SJSA1 (cell line): ENCODE measurements around the gene MRPL14. TPM values are rescaled to one million over a fixed set of nuclear protein-coding genes. Genes with fewer than 3 reads are reported as not detected.
"Not testable (repeated sequence)": the region's sequence is repeated elsewhere in the genome, so short reads cannot be mapped to it uniquely, and the experiment has no call there.

Experiments used
- DNase-seq, 2 experiments: peaks; one replicate each; pipeline ENCODE4 v3.0.0-alpha.2; 2015 to 2020; ENCODE audit warnings: low spot score in 2 of 2, low read depth in 1 of 2
- H3K27ac ChIP-seq: fragments of 250-450 bp; sonication (Bioruptor Pico); 2 replicates; pipeline ENCODE4 v1.5.1; 2020; ENCODE audit warnings: mild to moderate bottlenecking, moderate library complexity
- H3K27me3 ChIP-seq: fragments of 250-450 bp; sonication (Bioruptor Pico); replicated peaks from 2 replicates; pipeline ENCODE4 v1.5.1; 2020; ENCODE audit warnings: mild to moderate bottlenecking, moderate library complexity
- H3K36me3 ChIP-seq: fragments of 250-450 bp; sonication (Bioruptor Pico); 2 replicates; pipeline ENCODE4 v1.5.1; 2020; ENCODE audit warnings: mild to moderate bottlenecking
- H3K4me1 ChIP-seq: fragments of 250-450 bp; sonication (Bioruptor Pico); replicated peaks from 2 replicates; pipeline ENCODE4 v1.6.1; 2021; ENCODE audit warnings: mild to moderate bottlenecking
- H3K4me3 ChIP-seq: fragments of 250-450 bp; sonication (Bioruptor Pico); 2 replicates; pipeline ENCODE4 v1.5.1; 2020; ENCODE audit warnings: mild to moderate bottlenecking
- H3K9me3 ChIP-seq: fragments of 250-450 bp; sonication (Bioruptor Pico); replicated peaks from 2 replicates; pipeline ENCODE4 v1.5.1; 2020; ENCODE audit warnings: mild to moderate bottlenecking
- total RNA-seq: library from RNA; depleted of rRNA; stranded (reverse); fragments of >200 nt; shearing (Covaris generic); gene quantifications from 2 replicates; pipeline ENCODE4 v1.2.3, GENCODE V29; 2014

MRPL14 gene
- total RNA-seq, 1 experiment from 2014 or later: 67.0 TPM

DNA sequence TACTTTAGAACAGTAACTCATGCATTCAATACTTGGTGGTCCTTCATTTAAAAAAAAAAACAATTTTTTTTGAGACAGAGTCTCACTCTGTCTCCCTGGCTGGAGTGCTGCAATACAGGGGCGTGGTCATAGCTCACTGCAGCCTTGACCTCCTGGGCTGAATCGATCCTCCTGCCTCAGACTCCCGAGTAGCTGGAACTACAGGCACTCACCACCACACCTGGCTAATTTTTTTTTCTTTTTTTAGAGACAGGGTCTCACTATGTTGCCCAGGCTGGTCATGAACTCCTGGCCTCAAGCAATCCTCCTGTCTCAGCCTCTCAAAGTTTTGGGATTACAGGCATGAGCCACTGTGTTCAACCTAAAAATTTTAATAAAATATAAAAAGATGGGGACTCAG is 17.3 kb upstream of the MRPL14 start:
- not testable (repeated sequence) for H3K4me3 ChIP-seq, DNase-seq, H3K9me3 ChIP-seq, H3K4me1 ChIP-seq, H3K27me3 ChIP-seq, H3K36me3 ChIP-seq, H3K27ac ChIP-seq

- no peaks in the 10 kb centered on the region for H3K4me1 ChIP-seq
- no peak overlapping the region for H3K4me3 ChIP-seq
- H3K27me3 ChIP-seq: no peaks in the 10 kb centered on the region
- peaks cover 3% of the 10 kb centered on the region; the same call in 1 of the 2 replicates for H3K36me3 ChIP-seq
- H3K27ac ChIP-seq: no peak overlapping the region
- DNase-seq: no peak
- no peaks in the 10 kb centered on the region for H3K9me3 ChIP-seq
Observed at GRCh38 chr6:44143731-44144130, 16.5 kb upstream of the MRPL14 start.

- DNase-seq: no peak
- H3K36me3 ChIP-seq: peaks cover 3% of the 10 kb centered on the region; the same call in 1 of the 2 replicates
- H3K9me3 ChIP-seq: no peaks in the 10 kb centered on the region
- H3K27ac ChIP-seq: no peak overlapping the region
- no peaks in the 10 kb centered on the region for H3K27me3 ChIP-seq
- no peak overlapping the region for H3K4me3 ChIP-seq
- no peaks in the 10 kb centered on the region for H3K4me1 ChIP-seq
Observed at GRCh38 chr6:44142835-44143234, 15.6 kb upstream of the MRPL14 start.

GRCh38 chr6:44139351-44139743 is 12.1 kb upstream of the MRPL14 start:
- H3K4me3 ChIP-seq: no peak overlapping the region
- no peak for DNase-seq
- no peaks in the 10 kb centered on the region for H3K27me3 ChIP-seq
- H3K9me3 ChIP-seq: no peaks in the 10 kb centered on the region
- H3K27ac ChIP-seq: no peak overlapping the region
- peaks cover 5% of the 10 kb centered on the region for H3K36me3 ChIP-seq
- no peaks in the 10 kb centered on the region for H3K4me1 ChIP-seq

- Histone ChIP-seq H3K4me3 (no peak overlapping the region), H3K4me1 (no peaks in the 10 kb centered on the region), H3K9me3 (no peaks in the 10 kb centered on the region), H3K27ac (no peak overlapping the region), H3K36me3 (peaks cover 5% of the 10 kb centered on the region), H3K27me3 (no peaks in the 10 kb centered on the region)
- no peak for DNase-seq
Observed at GRCh38 chr6:44138717-44139350, 11.6 kb upstream of the MRPL14 start.

GRCh38 chr6:44135875-44136274 is 8.6 kb upstream of the MRPL14 start:
- Histone ChIP-seq H3K27me3 (no peaks in the 10 kb centered on the region), H3K4me3 (no peak overlapping the region), H3K4me1 (peaks cover 4% of the 10 kb centered on the region), H3K9me3 (no peaks in the 10 kb centered on the region), H3K27ac (no peak overlapping the region), H3K36me3 (peaks cover 5% of the 10 kb centered on the region)
- no peak for DNase-seq

GRCh38 chr6:44135173-44135758 is 8.0 kb upstream of the MRPL14 start:
- DNase-seq: no peak
- Histone ChIP-seq H3K9me3 (no peaks in the 10 kb centered on the region), H3K27ac (no peak overlapping the region), H3K27me3 (no peaks in the 10 kb centered on the region), H3K4me1 (peaks cover 4% of the 10 kb centered on the region), H3K4me3 (no peak overlapping the region), H3K36me3 (peaks cover 5% of the 10 kb centered on the region)

GRCh38 chr6:44133981-44134711 is 6.9 kb upstream of the MRPL14 start:
- DNase-seq: no peak
- peaks cover 5% of the 10 kb centered on the region for H3K36me3 ChIP-seq
- H3K9me3 ChIP-seq: no peaks in the 10 kb centered on the region
- H3K27me3 ChIP-seq: no peaks in the 10 kb centered on the region
- no peak overlapping the region for H3K27ac ChIP-seq
- H3K4me3 ChIP-seq: no peak overlapping the region
- peaks cover 4% of the 10 kb centered on the region for H3K4me1 ChIP-seq

- peak; percentile 30 to 76 for DNase-seq
- Histone ChIP-seq H3K27me3 (no peaks in the 10 kb centered on the region), H3K27ac (no peak overlapping the region), H3K4me3 (no peak overlapping the region), H3K4me1 (peaks cover 10% of the 10 kb centered on the region), H3K36me3 (peaks cover 6% of the 10 kb centered on the region), H3K9me3 (no peaks in the 10 kb centered on the region)
Observed at GRCh38 chr6:44133003-44133931, 6.0 kb upstream of the MRPL14 start.

DNA sequence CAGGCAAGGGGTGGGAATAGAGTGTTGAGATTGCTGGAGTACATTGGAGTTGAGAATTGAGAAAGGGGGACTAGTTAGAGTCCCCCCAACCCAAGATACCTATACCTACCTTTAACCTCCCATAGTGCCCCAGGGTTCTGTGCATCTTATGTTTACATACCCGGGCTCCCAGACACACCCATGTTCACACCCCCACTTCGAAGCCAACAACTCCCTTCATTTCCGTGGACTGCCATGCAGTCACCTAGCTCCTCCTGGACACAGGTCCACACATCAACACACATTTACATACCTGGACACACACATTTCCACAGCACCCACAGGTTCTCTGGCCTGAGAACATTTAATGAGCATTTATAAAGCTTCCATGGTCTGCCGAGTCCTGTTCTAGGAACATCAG is 5.2 kb upstream of the MRPL14 start:
- peaks cover 15% of the 10 kb centered on the region for H3K4me1 ChIP-seq
- H3K9me3 ChIP-seq: no peaks in the 10 kb centered on the region
- no peak overlapping the region for H3K27ac ChIP-seq
- H3K4me3 ChIP-seq: no peak overlapping the region
- H3K36me3 ChIP-seq: peaks cover 8% of the 10 kb centered on the region
- no peaks in the 10 kb centered on the region for H3K27me3 ChIP-seq
- DNase-seq: no peak

- no peak overlapping the region for H3K27ac ChIP-seq
- H3K4me1 ChIP-seq: peaks cover 15% of the 10 kb centered on the region
- no peaks in the 10 kb centered on the region for H3K27me3 ChIP-seq
- no peaks in the 10 kb centered on the region for H3K9me3 ChIP-seq
- no peak overlapping the region for H3K4me3 ChIP-seq
- peaks cover 5% of the 10 kb centered on the region for H3K36me3 ChIP-seq
- DNase-seq: no peak
Observed at GRCh38 chr6:44131892-44132291, 4.6 kb upstream of the MRPL14 start.

GRCh38 chr6:44129841-44130322 is 2.6 kb upstream of the MRPL14 start:
- DNase-seq: no peak
- Histone ChIP-seq H3K36me3 (peaks cover 9% of the 10 kb centered on the region), H3K4me1 (peaks cover 21% of the 10 kb centered on the region), H3K4me3 (no peak overlapping the region), H3K9me3 (no peaks in the 10 kb centered on the region; the same call in 1 of the 2 replicates), H3K27me3 (no peaks in the 10 kb centered on the region), H3K27ac (no peak overlapping the region)
